GM04504 (cell line): Measurements from ENCODE around the gene LENG9.

Experiments
- DNase-seq: peaks from one replicate; pipeline ENCODE4 v3.0.0-alpha.2; 2012; ENCODE audit warnings: low read depth

The LENG9 gene

GRCh38 chr19:54421521-54421920, 42.1 kb downstream of the LENG9 start:
- no peak for DNase-seq

GRCh38 chr19:54421169-54421516, 42.4 kb downstream of the LENG9 start:
- DNase-seq = no peak

GRCh38 chr19:54420383-54421168, 43.0 kb downstream of the LENG9 start:
- DNase-seq = no peak

- no peak for DNase-seq
These were observed 43.6 kb downstream of the LENG9 start for GRCh38 chr19:54420068-54420382.

GRCh38 chr19:54418930-54419800, 44.4 kb downstream of the LENG9 start:
- no peak for DNase-seq

- DNase-seq = no peak
These were observed 45.3 kb downstream of the LENG9 start for GRCh38 chr19:54418030-54418929.

- DNase-seq = no peak
These were observed 46.7 kb downstream of the LENG9 start for GRCh38 chr19:54416695-54417491.

- no peak for DNase-seq
These were observed 47.5 kb downstream of the LENG9 start for GRCh38 chr19:54415901-54416673.

GRCh38 chr19:54415208-54415900, 48.2 kb downstream of the LENG9 start, which contains the start of gene TTYH1:
Gene TTYH1, plus strand, starts transcription at chr19:54415464. Its CDS starts 89 bp downstream, at chr19:54415553.
- no peak for DNase-seq

GRCh38 chr19:54414156-54414555, 49.4 kb downstream of the LENG9 start:
- no peak for DNase-seq

- DNase-seq = no peak
These were observed 50.7 kb downstream of the LENG9 start for GRCh38 chr19:54412877-54413276.
